Ramos (cell line): ENCODE measurements around the gene TMEM94.
"Not testable (repeated sequence)": the region's sequence is repeated elsewhere in the genome, so short reads cannot be mapped to it uniquely, and the experiment has no call there.

Experiments
- in situ Hi-C: fragments of 300-500 bp; cut with MboI; formaldehyde crosslinking; loops from one replicate; pipeline ENCODE4 v1.14.3; 2022; ENCODE audit warnings: low sequenced_read_pairs; ENCODE audit not compliant: unreplicated experiment

Gene TMEM94

DNA sequence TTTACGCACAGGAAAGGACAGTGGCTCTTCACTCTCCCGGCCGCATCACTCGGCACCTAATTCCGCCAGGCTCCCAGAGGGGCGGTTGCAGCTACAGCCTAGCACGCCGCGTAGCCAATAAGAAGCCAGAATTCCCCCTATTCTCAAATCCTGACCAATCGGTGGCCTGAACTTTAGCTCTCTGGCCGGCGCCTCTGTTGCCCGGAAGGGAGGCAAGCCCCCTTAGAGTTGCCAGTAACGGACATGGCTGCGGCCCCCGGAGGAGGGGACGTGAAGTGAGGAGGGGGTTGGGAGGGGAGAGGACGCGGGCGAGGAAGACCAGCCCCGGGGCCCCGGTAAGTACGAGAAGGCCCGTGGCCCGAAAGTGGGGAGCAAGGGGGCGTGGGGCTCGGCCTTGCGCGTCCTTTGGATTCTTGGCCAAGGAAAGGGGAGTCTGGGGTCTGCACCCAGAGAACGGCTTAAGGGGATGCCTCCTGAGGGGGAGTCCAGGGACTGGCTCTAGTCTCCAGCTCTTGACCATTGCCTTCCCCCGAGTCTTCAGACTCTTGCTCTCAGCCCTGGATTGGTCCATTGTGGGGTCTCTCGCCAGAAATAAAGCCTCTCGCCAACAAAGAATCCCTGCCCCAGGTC, at the start of gene TMEM94:
Gene TMEM94, plus strand, starts transcription at position 219 of the 630 bp plus-strand sequence. CDS start 15,271 bp downstream, outside the sequence.
- in situ Hi-C loops, result no loop called here

DNA sequence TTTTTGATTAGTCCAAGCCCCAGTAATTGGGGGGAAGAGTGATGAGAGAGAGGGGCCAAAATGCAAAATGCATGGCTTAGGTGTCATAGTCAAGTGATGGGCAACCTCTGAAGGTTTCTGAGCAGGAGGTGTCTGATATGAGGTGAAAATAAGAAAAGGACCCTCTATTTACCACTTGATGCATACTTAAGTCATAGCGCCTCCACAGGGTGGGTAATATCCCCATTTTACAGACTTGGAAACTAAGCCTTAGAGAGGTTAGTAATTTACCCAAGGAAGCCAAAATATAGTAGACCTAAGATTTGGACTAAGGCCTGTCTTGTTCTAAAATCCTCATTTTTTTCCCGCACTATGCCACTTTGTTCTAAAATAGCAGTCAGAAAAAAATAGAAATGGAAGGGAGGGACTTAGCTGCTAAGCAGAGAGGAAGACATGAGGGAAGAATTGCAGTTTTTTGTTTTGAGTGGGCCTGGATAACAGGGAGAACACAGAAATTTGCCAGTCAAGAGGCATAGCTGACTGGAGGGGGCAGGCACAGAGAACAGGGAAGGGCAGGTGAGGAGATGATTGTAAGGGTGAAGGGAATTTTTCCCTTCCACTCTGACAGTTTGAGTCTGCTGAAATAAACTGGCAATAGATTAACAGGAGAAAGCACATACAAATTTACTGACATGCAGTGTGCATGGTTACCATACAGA, 48.6 kb upstream of the TMEM94 start:
- in situ Hi-C loops, result no loop called here

DNA sequence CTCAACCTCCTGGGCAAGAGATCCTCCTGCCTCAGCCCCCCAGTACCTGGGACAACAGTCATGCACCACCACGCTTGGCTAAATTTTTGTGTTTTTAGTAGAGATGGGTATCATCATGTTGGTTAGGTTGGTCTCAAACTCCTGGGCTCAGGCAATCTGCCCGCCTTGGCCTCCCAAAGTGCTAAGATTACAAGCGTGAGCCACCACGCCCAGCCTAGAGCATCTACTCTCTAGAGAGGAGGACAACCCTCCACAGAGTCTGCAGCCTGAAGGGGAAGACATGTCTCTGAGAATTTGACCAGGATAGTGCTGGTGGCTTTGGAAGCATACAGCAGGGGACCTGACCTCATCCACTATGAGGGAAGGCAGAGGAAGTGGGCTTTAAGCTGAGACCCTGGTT, 46.3 kb upstream of the TMEM94 start:
- in situ Hi-C loops, result loop anchor here (5.0 to 10.0 kb wide), 4 partner anchors 88 to 293 kb away; no protein-coding TSS in a partner anchor

DNA sequence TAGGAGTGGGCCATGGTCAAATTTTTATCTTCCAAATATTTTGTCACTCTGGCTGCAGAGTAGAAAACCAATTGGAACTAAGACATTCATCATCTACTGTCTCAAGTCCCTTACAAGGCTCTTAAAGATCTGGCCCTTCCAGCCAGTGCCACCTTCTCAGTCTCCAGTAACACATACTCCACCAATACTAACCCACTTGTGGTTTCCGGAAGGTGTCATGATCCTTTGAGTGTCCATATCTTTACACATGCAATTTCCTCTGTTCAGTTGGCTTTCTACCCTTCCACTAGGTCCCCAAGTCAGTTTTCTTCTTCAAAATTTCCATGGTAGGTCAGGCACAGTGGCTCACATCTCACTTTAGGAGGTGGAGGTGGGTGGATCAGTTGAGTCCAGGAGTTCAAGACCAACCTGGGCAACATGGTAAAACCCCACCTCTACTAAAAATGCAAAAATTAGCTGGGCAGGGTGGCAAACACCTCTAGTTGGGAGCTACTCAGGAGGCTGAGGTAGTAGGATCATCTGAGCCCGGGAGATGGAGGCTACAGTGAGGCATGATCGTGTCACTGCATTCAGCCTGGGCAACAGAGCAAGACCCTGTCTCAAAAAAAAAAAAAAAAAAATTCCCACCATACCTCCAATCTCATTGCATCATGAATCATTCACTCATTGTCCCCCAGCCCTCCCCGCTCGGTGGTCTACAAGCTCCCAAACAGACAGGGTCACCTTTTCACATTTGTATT, 44.9 kb upstream of the TMEM94 start:
- in situ Hi-C loops, result loop anchor here (5.0 to 10.0 kb wide), 4 partner anchors 89 to 294 kb away; no protein-coding TSS in a partner anchor

DNA sequence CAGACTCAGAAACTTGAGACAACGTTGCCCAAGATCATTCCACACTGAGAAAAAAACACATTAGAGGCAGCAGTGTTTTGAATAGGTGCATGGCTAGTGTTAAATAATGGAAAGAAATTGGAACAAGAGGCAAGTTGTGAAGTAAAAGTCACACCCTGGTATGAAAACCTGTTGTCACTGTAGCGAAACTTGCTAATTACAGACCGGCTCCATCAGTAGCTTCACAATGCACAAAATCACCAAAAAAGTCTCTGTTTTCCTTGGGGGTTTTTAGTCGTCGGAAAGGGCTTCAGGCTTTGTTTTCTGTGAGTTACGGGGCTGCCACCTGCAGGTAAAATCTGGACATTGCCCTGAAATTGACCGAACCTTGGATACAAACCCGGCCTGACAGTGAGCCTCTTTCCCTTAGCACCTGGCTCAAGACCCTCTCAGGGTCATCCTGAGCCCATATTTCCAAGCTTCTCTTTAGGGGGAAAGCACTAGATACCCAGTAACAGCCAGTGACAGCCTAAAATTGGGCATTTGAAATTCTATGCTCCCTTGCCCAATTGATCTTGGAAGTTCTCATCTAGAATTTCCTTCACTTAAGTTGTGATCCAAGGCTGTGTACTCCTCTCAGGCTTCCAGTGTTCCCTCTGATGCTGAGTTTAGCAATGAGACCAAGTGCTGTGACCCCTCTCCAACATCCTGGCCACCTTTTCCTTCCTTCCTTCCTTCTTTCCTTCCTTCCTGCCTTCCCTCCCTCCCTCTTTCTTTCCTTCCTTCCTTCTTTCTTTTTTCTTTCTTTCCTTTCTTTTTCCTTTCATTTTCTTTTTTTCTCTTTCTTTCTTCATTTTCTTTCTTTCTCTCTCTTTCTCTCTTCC, 43.7 kb upstream of the TMEM94 start:
- in situ Hi-C loops, result loop anchor here (5.0 to 10.0 kb wide), 4 partner anchors 90 to 295 kb away; no protein-coding TSS in a partner anchor

DNA sequence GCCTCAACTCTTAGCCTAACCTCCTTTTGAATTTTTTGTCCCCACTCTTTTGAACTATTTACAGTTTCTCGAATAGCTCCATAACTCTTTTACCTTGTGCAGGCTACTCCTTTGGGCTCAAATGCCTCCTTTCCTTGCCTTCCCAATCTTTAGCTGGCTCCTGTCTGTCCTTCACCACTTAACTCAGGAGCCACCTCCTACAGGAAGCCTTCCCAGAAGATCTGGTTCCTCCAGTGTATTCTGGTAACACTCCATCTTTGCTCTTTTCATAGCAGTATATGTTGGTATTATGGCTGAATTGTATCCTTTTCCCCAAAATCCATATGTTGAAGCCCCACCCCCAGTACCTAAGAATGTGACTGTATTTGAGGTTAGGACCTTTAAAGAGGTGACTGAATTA, 41.9 kb upstream of the TMEM94 start:
- in situ Hi-C loops, result loop anchor here (5.0 to 10.0 kb wide), 4 partner anchors 92 to 297 kb away; no protein-coding TSS in a partner anchor

DNA sequence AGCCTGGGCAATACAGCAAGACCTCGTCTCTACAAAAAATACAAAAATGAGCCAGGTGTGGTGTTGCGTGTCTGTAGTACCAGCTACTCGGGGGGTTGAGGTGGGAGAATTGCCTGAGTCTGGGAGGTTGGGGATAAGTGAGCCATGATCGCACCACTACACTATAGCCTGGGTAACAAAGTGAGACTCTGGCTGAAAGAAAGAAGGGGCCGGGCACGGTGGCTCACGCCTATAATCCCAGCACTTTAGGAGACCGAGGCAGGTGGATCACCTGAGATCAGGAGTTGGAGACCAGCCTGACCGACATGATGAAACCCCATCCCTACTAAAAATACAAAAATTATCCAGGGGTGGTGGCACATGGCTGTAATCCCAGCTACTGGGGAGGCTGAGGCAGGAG, 40.4 kb upstream of the TMEM94 start:
- in situ Hi-C loops, result loop anchor here (10.0 kb wide), 1 partner anchor 171 kb away; no protein-coding TSS in a partner anchor

DNA sequence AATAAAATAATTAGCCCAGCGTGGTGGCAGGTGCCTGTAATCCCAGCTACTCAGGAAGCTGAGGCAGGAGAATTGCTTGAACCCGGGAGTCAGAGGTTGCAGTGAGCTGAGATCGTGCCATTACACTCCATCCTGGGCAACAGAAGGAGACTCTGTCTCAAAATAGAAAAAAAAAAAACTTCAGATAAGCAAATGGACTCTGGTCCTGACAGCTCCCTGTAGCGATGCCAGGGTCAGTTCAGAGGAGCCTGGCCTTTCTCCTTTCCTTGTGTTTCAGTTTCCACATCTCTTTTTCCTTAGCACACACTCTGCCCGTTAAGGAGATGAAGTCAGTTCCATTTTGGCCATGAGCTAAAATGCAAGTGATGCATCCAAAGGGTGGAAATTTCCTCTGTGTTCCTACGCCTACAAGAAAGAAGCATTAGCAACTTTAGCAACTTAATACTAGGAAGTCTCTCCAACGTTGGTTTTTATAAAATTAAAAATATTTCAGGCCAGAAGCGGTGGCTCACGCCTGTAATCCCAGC, 39.3 kb upstream of the TMEM94 start:
- in situ Hi-C loops, result loop anchor here (10.0 kb wide), 1 partner anchor 172 kb away; no protein-coding TSS in a partner anchor

DNA sequence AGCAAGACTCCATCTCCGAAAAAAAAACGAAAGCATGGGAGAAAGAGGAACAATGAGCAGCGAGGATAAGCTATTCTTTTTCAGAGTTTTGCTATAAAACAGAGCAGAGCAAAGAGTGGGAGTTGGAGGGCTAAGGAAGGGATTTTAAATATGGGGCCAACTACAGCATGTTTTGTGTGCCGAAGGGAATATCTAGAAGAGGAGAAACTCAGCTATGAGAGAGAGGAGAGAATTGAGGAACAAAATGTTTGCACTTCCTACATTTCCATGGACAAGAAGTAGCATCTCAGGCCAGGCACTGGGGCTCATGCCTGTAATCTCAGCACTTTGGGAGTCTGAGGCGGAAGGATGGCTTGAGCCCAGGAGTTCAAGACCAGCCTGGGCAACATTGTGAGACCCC, 37.9 kb upstream of the TMEM94 start:
- in situ Hi-C loops, result loop anchor here (10.0 kb wide), 1 partner anchor 174 kb away; no protein-coding TSS in a partner anchor

DNA sequence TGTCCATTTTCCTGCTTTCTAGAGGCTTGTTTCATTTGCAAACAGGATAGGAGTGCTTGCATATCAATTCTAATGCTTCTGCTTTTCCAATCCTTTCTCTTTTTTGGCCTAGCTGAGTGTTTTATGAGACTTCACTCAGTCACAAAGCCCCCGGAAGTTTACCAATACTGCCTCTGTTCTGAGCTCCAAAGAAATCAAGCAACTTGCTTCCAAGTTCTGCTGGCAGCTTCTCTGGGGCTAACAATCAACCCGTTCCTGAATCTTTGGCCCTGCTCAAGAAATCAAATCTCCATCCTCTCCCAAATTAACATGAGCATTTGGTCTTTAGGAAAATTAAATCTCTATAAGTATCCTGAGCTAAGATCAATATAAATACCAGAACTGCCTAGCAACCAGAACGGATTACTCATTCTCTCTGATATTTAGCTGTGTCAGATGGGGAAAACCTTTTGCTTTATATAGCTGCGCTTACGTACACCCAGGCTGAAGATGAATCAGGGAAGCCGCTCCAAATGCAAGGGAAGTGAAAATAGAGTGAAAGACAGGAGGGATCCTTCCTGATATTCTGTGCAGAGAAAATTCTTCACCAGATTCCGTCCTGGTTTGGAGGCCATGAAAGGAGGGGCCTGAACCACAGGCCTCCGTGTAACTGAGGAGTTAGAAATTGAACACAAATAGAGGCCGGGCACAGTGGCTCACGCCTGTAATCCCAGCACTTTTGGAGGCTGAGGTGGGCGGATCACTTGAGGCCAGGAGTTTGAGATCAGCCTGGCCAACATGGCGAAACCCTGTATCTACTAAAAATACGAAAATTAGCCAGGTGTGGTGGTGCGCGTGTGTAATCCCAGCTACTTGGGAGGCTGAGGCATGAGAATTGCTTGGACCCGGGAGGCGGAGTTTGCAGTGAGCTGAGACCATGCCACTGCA, 27.6 kb upstream of the TMEM94 start:
- in situ Hi-C loops, result loop anchor here (5.0 to 10.0 kb wide), 2 partner anchors 83 to 316 kb away; no protein-coding TSS in a partner anchor

DNA sequence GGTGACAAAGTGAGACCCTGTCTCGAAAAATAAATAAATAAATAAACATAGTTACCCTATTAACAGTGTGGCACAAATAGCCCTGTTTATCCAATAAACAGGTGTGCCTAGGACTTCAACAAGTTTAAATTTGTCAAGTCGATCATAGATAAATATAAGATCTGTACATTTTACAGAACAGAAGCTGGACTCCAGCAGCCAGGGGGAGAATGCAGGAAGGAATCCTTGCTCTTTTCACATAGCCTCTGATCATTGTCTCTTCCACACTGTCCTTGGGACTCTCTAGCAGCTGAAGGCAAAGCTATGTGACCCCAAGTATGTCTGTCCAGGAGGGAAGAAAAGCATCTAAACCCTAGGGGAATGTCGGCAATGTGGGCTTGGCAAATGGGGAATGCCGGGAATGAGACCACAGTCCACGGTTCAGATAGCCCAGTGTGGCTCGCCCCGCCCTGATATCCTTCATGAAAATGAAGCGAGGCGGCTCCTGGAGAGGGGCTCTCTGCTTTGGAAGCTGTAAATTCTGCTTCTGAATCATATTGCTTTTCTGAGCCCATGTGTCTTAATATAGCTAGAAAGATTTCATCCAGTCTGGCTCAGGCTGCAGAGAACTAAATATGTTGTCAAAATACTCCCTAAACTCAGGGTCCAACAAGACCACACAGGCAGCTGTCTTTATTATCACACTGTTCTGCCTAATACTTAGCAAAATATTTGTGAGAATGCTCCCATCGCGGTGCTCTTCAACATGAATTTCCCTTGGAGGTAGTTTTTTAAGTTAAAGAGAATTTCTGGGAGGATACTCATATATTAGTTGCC, 26.1 kb upstream of the TMEM94 start:
- in situ Hi-C loops, result no loop called here

DNA sequence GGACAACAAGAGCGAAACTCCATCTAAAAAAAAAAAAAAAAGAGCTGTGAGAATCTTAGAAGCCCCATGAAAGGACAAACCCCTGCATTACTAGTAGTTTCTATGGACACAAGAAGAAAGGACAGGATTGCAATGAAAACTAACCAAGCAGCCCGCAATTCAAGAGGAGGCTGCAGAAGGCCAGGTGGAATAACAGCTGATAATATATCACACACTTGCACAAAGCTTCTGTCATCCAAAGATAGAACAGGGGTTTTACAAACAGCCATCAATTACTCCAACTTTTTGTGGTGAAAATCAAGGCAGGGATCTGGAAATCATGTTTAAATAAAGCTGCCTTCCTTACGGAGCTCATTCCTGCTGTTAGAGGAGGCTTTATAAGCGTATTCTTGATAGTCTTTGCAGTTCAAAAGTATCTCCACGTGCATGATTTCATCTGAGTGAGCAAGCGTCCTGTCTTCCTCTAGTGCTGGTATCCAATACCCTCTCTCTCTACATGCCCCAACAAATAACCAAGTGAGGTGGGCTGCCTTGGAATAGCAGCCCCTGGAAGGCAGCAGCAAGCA, 23.1 kb upstream of the TMEM94 start:
- in situ Hi-C loops, result no loop called here

DNA sequence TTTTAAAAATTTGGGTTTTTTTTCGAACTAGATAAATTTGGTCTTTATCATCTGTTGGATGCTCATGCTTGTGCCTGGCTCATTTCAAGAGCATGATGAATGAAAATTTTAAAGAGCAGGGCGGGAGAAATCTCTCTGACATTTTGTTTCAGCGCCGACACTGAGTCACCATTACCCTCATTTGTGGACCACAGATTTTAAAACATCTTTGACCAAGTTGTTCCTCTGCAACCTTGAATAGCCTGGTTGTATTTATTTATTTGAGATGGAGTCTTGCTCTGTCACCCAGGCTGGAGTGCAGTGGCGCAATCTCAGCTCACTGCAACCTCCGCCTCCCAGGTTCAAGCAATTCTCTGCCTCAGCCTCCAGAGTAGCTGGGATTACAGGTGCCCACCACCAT, 22.0 kb upstream of the TMEM94 start:
- in situ Hi-C loops, result not testable (repeated sequence)

DNA sequence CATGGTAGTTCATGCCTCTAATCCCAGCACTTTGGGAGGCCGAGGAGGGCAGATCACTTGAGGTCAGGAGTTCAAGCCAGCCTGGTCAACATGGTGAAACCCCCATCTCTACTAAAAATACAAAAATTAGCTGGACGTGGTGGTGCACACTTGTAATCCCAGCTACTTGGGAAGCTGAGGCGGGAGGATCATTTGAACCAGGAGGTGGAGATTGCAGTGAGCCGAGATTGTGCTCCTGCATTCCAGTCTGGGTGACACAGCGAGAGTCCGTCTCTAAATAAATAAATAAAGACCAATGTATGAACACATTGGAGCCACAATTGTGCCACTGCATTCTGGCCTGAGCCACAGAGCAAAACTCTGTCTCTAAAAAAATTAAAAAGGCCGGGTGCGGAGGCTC, 19.0 kb upstream of the TMEM94 start:
- in situ Hi-C loops, result not testable (repeated sequence)

DNA sequence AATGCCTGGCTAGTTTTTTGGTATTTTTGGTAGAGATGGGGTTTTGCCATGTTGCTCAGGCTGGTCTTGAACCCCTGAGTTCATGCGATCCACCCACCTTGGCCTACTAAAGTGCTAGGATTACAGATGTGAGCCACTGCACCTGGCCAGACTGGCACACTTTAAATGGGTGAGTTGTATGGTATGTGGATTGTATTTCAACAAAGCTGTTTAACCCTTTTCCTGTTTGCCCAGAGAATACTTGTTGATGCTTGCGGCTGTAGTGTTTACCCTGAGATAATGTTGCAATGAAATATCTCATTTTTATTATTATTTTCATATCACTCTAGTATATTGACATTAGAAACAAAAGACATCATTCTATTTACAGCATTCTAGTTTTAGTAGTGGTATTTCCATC, 17.1 kb upstream of the TMEM94 start:
- in situ Hi-C loops, result no loop called here

DNA sequence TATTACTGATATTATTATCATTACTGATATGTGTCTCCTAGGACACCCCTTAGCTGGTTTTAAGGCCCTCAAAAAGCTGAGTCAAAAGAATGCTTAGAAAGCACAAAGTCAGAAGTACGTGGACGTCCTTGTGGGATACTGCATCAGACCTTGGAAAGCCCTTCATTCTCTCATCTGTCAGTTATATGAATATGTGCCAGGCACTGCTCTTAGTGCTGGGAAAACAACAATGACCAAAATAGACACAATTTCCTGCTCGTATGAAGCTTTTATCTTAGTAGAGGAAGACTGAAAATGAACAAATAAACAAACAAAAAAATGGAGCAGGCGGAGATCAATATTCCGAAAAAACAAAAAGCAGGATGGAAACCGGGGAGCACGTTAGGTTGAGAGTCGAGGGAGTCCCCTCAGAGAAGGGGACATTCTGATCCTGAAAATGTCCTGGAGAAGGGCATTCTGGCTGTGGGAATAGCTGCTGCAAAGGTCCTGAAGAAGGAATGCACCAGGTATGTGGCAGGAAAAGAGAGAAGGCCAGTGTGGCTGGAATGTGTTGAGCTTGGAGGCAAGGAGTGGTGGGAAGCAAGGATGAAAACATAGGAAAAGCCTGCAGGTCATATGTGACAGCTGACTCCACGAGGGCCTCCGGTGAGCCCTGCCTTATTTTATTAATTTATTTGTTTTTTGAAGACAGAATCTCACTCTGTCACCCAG, 15.5 kb upstream of the TMEM94 start:
- in situ Hi-C loops, result no loop called here
